ENCODE measurements around the gene NUDT3. TPM values are rescaled to one million over a fixed set of nuclear protein-coding genes. Genes with fewer than 3 reads are reported as not detected.

Gene NUDT3
- total RNA-seq (2022) (43.9 and 48.4 TPM in 2 replicates), Bru-seq, nascent RNA (percentile 97 among the genes with signal in this experiment), BruChase-seq, experiment 1, labeled RNA remaining after a 6-hour chase (percentile 99 among the genes with signal in this experiment), BruChase-seq, experiment 2, labeled RNA remaining after a 2-hour chase (percentile 99 among the genes with signal in this experiment)
- long read RNA-seq, full-length matches to known transcripts: 106 of 125 reads
- long read RNA-seq, partial matches to known transcripts: 0 of 125 reads
- long read RNA-seq, other reads (novel, unspliced or antisense): 19 of 125 reads

DNA sequence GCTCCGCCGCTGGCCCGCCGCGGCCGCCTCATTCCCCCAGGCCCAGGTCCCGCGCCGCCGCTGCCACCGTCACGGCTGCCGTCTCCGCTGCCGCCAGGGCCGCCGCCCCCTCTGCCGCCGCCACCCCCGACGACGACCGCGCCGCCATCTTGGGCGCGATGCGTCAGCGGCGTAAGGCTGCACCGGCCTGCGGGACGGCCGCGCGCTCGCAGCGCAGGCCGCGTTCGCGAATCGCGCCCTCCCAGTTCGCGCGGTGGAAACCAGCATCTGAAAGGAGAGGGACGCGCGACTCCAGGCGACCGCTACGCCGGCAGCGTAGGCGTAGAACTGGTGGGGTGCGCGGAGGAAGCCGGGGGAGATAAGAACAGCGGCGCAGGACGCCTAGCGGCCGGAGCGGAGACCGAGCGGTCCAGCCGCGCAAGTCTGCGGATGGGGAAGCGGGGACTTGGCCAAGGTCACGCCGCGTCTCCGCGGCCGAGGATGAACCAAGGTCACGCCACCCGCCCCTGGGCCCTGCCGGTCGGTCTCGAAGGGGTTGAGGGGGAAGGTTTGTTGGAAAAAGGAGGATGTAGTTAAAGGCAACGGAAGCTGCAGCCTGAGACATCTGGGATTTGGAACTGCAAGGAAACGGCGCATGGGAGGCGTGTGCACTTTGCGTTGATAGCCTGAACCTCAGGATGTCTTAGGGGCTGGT lies at the start of gene NUDT3:
Gene NUDT3, minus strand, starts transcription at position 173 of the 694 bp plus-strand sequence. CDS start 307 bp downstream, outside the sequence.
- H3K4me3 Mint-ChIP-seq (ENCODE audit: low read depth, unreplicated experiment): no peak within 1 kb of the TSS
- no TSS peak for BruUV-seq (replicated peaks)
- intact Hi-C loops (cut with micrococcal nuclease; ENCODE audit: unreplicated experiment): loop anchor here (1.0 to 5.0 kb wide), 3 partner anchors 75 to 195 kb away; no protein-coding TSS in a partner anchor

DNA sequence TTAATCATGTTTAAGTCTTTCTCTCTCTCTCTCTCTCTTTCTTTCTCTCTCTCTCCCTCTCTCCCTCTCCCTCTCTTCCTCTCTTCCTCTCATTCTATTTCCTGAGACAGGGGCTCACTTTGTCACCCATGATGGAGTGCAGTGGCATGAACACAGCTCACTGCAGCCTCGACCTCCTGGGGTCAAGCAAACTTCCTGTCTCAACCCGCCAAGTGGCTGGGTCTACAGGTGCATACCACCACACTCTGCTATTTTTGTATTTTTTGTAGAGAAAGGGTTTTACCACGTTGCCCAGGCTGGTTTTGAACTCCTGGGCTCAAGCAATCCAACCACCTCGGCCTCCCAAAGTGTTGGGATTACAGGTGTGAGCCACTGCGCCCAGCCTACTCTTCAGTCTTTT lies 49.1 kb upstream of the NUDT3 start:
- Mint-ChIP-seq H3K9me3 (ENCODE audit: low read depth, unreplicated experiment) (peaks cover 6% of the 10 kb centered on the region), H3K4me3 (ENCODE audit: low read depth, unreplicated experiment) (no peak overlapping the region), H3K36me3 (ENCODE audit: insufficient read depth, unreplicated experiment) (no peaks in the 10 kb centered on the region), H3K4me1 (ENCODE audit: low read depth, unreplicated experiment) (no peaks in the 10 kb centered on the region), H3K27me3 (ENCODE audit: unreplicated experiment) (peaks cover 10% of the 10 kb centered on the region), H3K27ac (ENCODE audit: unreplicated experiment) (no peak overlapping the region)
- CTCF ChIA-PET: no interaction called here
- DNase-seq: no peak
- BruUV-seq (replicated peaks): no TSS peak
- TF ChIP-seq, protein P1, sequence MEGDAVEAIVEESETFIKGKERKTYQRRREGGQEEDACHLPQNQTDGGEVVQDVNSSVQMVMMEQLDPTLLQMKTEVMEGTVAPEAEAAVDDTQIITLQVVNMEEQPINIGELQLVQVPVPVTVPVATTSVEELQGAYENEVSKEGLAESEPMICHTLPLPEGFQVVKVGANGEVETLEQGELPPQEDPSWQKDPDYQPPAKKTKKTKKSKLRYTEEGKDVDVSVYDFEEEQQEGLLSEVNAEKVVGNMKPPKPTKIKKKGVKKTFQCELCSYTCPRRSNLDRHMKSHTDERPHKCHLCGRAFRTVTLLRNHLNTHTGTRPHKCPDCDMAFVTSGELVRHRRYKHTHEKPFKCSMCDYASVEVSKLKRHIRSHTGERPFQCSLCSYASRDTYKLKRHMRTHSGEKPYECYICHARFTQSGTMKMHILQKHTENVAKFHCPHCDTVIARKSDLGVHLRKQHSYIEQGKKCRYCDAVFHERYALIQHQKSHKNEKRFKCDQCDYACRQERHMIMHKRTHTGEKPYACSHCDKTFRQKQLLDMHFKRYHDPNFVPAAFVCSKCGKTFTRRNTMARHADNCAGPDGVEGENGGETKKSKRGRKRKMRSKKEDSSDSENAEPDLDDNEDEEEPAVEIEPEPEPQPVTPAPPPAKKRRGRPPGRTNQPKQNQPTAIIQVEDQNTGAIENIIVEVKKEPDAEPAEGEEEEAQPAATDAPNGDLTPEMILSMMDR (IDR thresholded peaks at IDR 0.05; ENCODE audit: unreplicated experiment): no peak
- intact Hi-C loops (cut with micrococcal nuclease; ENCODE audit: unreplicated experiment): no loop called here

More for the DNA sequence above, at the start of gene NUDT3:
- TF ChIP-seq, protein P1 (IDR thresholded peaks at IDR 0.05; ENCODE audit: unreplicated experiment): peak; percentile 94
- DNase-seq: peak; percentile 98
- H3K36me3 Mint-ChIP-seq (ENCODE audit: insufficient read depth, unreplicated experiment): peaks cover 4% of the 10 kb centered on the region
- CTCF ChIA-PET: interaction anchor here (0.7 to 4.0 kb wide), 4 partner anchors 10 to 144 kb away, joined by 3 to 30 read pairs (median 9); partner anchors contain the start of gene SMIM29
- peaks cover 9% of the 10 kb centered on the region for H3K4me1 Mint-ChIP-seq (ENCODE audit: low read depth, unreplicated experiment)
- H3K9me3 Mint-ChIP-seq (ENCODE audit: low read depth, unreplicated experiment): no peaks in the 10 kb centered on the region
- no peaks in the 10 kb centered on the region for H3K27me3 Mint-ChIP-seq (ENCODE audit: unreplicated experiment)
- H3K27ac Mint-ChIP-seq (ENCODE audit: unreplicated experiment): peak within 1 kb of the TSS; percentile 5

DNA sequence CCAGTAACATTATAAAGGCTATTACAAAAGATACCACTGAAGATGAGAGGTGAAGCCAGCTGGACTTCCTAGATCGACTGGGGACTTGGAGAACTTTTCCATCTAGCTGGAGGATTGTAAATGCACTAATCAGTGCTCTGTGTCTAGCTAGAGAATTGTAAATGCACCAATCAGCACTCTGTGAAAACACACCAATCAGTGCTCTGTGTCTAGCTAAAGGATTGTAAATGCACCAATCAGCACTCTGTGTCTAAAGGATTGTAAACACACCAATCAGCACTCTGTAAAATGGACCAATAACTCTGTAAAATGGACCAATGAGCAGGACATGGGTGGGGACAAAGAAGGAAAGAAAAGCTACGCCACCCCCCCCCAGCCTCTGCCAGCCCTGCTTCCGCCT lies 47.0 kb upstream of the NUDT3 start:
- no peak for DNase-seq
- H3K4me1 Mint-ChIP-seq (ENCODE audit: low read depth, unreplicated experiment): no peaks in the 10 kb centered on the region
- BruUV-seq (replicated peaks): no TSS peak
- H3K36me3 Mint-ChIP-seq (ENCODE audit: insufficient read depth, unreplicated experiment): no peaks in the 10 kb centered on the region
- intact Hi-C loops (cut with micrococcal nuclease; ENCODE audit: unreplicated experiment): no loop called here
- CTCF ChIA-PET: interaction anchor here (0.5 to 0.6 kb wide), 2 partner anchors 216 to 1498 kb away, joined by 3 read pairs; partner anchors contain the start of gene HLA-DMB
- H3K9me3 Mint-ChIP-seq (ENCODE audit: low read depth, unreplicated experiment): peaks cover 6% of the 10 kb centered on the region
- H3K27me3 Mint-ChIP-seq (ENCODE audit: unreplicated experiment): peaks cover 10% of the 10 kb centered on the region
- H3K27ac Mint-ChIP-seq (ENCODE audit: unreplicated experiment): no peak overlapping the region
- TF ChIP-seq, protein P1 (IDR thresholded peaks at IDR 0.05; ENCODE audit: unreplicated experiment): no peak
- no peak overlapping the region for H3K4me3 Mint-ChIP-seq (ENCODE audit: low read depth, unreplicated experiment)

DNA sequence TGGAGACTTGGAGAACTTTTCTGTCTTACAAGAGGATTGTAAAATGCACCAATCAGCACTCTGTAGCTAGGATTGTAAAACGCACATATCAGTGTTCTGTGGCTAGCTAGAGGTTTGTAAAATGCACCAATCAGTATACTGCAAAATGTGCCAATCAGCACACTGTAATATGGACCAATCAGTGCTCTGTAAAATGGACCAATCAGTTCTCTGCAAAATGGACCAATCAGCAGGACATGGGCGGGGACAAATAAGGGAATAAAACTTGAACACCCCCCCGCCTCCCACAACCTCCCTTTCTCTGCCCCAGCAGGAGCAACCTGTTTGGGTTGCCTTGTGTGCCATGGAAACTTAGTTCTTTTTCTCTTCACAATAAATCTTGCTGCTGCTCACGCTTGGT lies 46.2 kb upstream of the NUDT3 start:
- CTCF ChIA-PET: interaction anchor here (0.6 kb wide), 2 partner anchors 585 to 1498 kb away, joined by 3 read pairs; partner anchors contain the start of gene HLA-DMB
- no peaks in the 10 kb centered on the region for H3K36me3 Mint-ChIP-seq (ENCODE audit: insufficient read depth, unreplicated experiment)
- no peak for DNase-seq
- H3K27me3 Mint-ChIP-seq (ENCODE audit: unreplicated experiment): peaks cover 10% of the 10 kb centered on the region
- no peaks in the 10 kb centered on the region for H3K4me1 Mint-ChIP-seq (ENCODE audit: low read depth, unreplicated experiment)
- BruUV-seq (replicated peaks): no TSS peak
- TF ChIP-seq, protein P1 (IDR thresholded peaks at IDR 0.05; ENCODE audit: unreplicated experiment): no peak
- peaks cover 6% of the 10 kb centered on the region for H3K9me3 Mint-ChIP-seq (ENCODE audit: low read depth, unreplicated experiment)
- intact Hi-C loops (cut with micrococcal nuclease; ENCODE audit: unreplicated experiment): no loop called here
- no peak overlapping the region for H3K27ac Mint-ChIP-seq (ENCODE audit: unreplicated experiment)
- no peak overlapping the region for H3K4me3 Mint-ChIP-seq (ENCODE audit: low read depth, unreplicated experiment)
